LNCaP clone FGC (cell line): ENCODE data around the gene ASAP2.
A peak's percentile ranks its signal among the peaks of the same experiment; 100 is the strongest.

ENCODE experiments used
- DNase-seq: peaks from one replicate; pipeline ENCODE4 v3.0.0-alpha.2; 2011; ENCODE audit warnings: low read depth
- H3K4me3 ChIP-seq: 2 replicates; pipeline ENCODE4 v1.5.1; 2011; ENCODE audit warnings: mild to moderate bottlenecking, low read depth, low read length, control low read depth
- CTCF ChIP-seq: IDR thresholded peaks from 2 replicates; pipeline ENCODE4 v1.5.1; 2012; ENCODE audit warnings: mild to moderate bottlenecking; ENCODE audit not compliant: control insufficient read depth, insufficient read depth; ENCODE audit errors: extremely low read depth

The ASAP2 gene

GRCh38 chr2:9424447-9425164 lies 218.0 kb downstream of the ASAP2 start:
- no peak for TF ChIP-seq CTCF
- peak overlapping the region; percentile 73 for H3K4me3 ChIP-seq
- DNase-seq = no peak

GRCh38 chr2:9428965-9429577 lies 222.5 kb downstream of the ASAP2 start:
- no peak for TF ChIP-seq CTCF
- H3K4me3 ChIP-seq = no peak overlapping the region
- no peak for DNase-seq

GRCh38 chr2:9430316-9431293 lies 224.0 kb downstream of the ASAP2 start:
- DNase-seq = no peak
- no peak for TF ChIP-seq CTCF
- no peak overlapping the region for H3K4me3 ChIP-seq

- TF ChIP-seq CTCF = no peak
- no peak overlapping the region for H3K4me3 ChIP-seq
- DNase-seq = no peak
Observed at GRCh38 chr2:9434489-9434888, 227.9 kb downstream of the ASAP2 start.

- DNase-seq = no peak
- H3K4me3 ChIP-seq = no peak overlapping the region
- no peak for TF ChIP-seq CTCF
Observed at GRCh38 chr2:9439536-9439935, 232.9 kb downstream of the ASAP2 start.

GRCh38 chr2:9440058-9440727 lies 233.6 kb downstream of the ASAP2 start:
- H3K4me3 ChIP-seq = no peak overlapping the region
- no peak for DNase-seq
- no peak for TF ChIP-seq CTCF
